ENCODE measurements around the gene TRPM3. TPM values are rescaled to one million over a fixed set of nuclear protein-coding genes. Genes with fewer than 3 reads are reported as not detected.

The TRPM3 gene
- polyA plus RNA-seq, 3 donors: not detected

- Histone ChIP-seq H4K20me1 (ENCODE audit: insufficient read depth, low read length) (no peaks in the 10 kb centered on the region), H2AFZ (ENCODE audit: insufficient read depth, low read depth, low read length, poor library complexity, severe bottlenecking) (no peak overlapping the region), H3K36me3 (replicated peaks in 1 of 2; ENCODE audit: control insufficient read depth in 1 of 2, insufficient read depth in 2 of 2, low read length in 2 of 2) (no peaks in the 10 kb centered on the region), H3K79me2 (ENCODE audit: insufficient read depth, low read length) (no peaks in the 10 kb centered on the region), H3K4me2 (replicated peaks; ENCODE audit: extremely low read depth, low read length, poor library complexity, severe bottlenecking) (no peak overlapping the region), H3K9me3 (replicated peaks in 1 of 2; ENCODE audit: control insufficient read depth in 1 of 2, insufficient read depth in 1 of 2, low read length in 2 of 2) (no peaks in the 10 kb centered on the region), H3K9ac (ENCODE audit: insufficient read depth, low read length, poor library complexity, severe bottlenecking) (no peak overlapping the region), H3K4me1 (ENCODE audit: control insufficient read depth in 1 of 2, insufficient read depth in 2 of 2, low read length in 2 of 2) (no peaks in the 10 kb centered on the region), H3K4me3 (replicated peaks in 1 of 3; ENCODE audit: low read depth in 2 of 3, low read length in 3 of 3) (no peak overlapping the region), H3K27me3 (ENCODE audit: control insufficient read depth in 2 of 2, insufficient read depth in 2 of 2, low read length in 2 of 2) (no peaks in the 10 kb centered on the region), H3K27ac (ENCODE audit: low read depth in 1 of 2, low read length in 2 of 2) (no peak overlapping the region)
- Mint-ChIP-seq H3K36me3 (no peaks in the 10 kb centered on the region), H3K9me3 (peaks cover 0 to 9% (median 3%) of the 10 kb centered on the region in 7 donors), H3K4me3 (no peak overlapping the region), H3K4me1 (no peaks in the 10 kb centered on the region), H3K27me3 (ENCODE audit: low read depth in 3 of 3) (peaks cover 0 to 4% (median 0%) of the 10 kb centered on the region in 3 donors), H3K27ac (no peak overlapping the region)
- no peak for DNase-seq
- WGBS (ENCODE audit: insufficient coverage): 51% methylated on average over 4 of the region's 4 CpGs
- intact Hi-C loops (cut with micrococcal nuclease): no loop called here
- TF ChIP-seq, protein P1, sequence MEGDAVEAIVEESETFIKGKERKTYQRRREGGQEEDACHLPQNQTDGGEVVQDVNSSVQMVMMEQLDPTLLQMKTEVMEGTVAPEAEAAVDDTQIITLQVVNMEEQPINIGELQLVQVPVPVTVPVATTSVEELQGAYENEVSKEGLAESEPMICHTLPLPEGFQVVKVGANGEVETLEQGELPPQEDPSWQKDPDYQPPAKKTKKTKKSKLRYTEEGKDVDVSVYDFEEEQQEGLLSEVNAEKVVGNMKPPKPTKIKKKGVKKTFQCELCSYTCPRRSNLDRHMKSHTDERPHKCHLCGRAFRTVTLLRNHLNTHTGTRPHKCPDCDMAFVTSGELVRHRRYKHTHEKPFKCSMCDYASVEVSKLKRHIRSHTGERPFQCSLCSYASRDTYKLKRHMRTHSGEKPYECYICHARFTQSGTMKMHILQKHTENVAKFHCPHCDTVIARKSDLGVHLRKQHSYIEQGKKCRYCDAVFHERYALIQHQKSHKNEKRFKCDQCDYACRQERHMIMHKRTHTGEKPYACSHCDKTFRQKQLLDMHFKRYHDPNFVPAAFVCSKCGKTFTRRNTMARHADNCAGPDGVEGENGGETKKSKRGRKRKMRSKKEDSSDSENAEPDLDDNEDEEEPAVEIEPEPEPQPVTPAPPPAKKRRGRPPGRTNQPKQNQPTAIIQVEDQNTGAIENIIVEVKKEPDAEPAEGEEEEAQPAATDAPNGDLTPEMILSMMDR (IDR thresholded peaks at IDR 0.05): no peak
Measured at GRCh38 chr9:70753311-70753710, 368.1 kb downstream of the TRPM3 start.

DNA sequence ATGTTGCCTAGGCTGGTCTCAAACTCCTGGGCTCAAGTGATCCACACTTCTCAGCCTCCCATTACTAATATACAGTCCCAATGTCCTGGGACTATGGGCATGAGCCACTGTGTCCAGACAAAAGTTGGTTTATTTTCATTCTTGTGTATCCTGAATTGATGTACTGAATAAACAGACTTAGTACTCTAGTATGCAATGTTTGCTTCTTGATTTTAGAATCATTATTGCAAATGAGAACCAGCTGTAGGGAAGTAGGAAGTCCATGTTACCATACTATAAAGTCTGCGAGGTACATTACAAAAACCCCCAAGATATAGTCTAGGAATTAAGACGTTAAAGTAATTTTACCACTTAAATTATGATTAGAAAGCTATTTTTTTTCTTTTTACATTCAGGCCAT lies 372.4 kb downstream of the TRPM3 start:
- H3K79me2 ChIP-seq (ENCODE audit: insufficient read depth, low read length): no peaks in the 10 kb centered on the region
- H3K36me3 Mint-ChIP-seq: no peaks in the 10 kb centered on the region
- H3K9ac ChIP-seq (ENCODE audit: insufficient read depth, low read length, poor library complexity, severe bottlenecking): no peak overlapping the region
- H3K4me3 Mint-ChIP-seq: no peak overlapping the region
- intact Hi-C loops (cut with micrococcal nuclease): no loop called here
- DNase-seq: no peak
- no peaks in the 10 kb centered on the region for H4K20me1 ChIP-seq (ENCODE audit: insufficient read depth, low read length)
- H2AFZ ChIP-seq (ENCODE audit: insufficient read depth, low read depth, low read length, poor library complexity, severe bottlenecking): no peak overlapping the region
- H3K27ac ChIP-seq (ENCODE audit: low read depth in 1 of 2, low read length in 2 of 2): no peak overlapping the region
- TF ChIP-seq, protein P1 (IDR thresholded peaks at IDR 0.05): no peak
- H3K36me3 ChIP-seq (replicated peaks in 1 of 2; ENCODE audit: control insufficient read depth in 1 of 2, insufficient read depth in 2 of 2, low read length in 2 of 2): no peaks in the 10 kb centered on the region
- no peaks in the 10 kb centered on the region for H3K27me3 ChIP-seq (ENCODE audit: control insufficient read depth in 2 of 2, insufficient read depth in 2 of 2, low read length in 2 of 2)
- no peaks in the 10 kb centered on the region for H3K4me1 ChIP-seq (ENCODE audit: control insufficient read depth in 1 of 2, insufficient read depth in 2 of 2, low read length in 2 of 2)
- H3K9me3 Mint-ChIP-seq: peaks cover 0 to 4% (median 0%) of the 10 kb centered on the region in 7 donors
- H3K27me3 Mint-ChIP-seq (ENCODE audit: low read depth in 3 of 3): peaks cover 0 to 1% (median 0%) of the 10 kb centered on the region in 3 donors
- no peaks in the 10 kb centered on the region for H3K9me3 ChIP-seq (replicated peaks in 1 of 2; ENCODE audit: control insufficient read depth in 1 of 2, insufficient read depth in 1 of 2, low read length in 2 of 2)
- no peak overlapping the region for H3K4me2 ChIP-seq (replicated peaks; ENCODE audit: extremely low read depth, low read length, poor library complexity, severe bottlenecking)
- H3K4me1 Mint-ChIP-seq: no peaks in the 10 kb centered on the region
- no peak overlapping the region for H3K4me3 ChIP-seq (replicated peaks in 1 of 3; ENCODE audit: low read depth in 2 of 3, low read length in 3 of 3)
- no CpG with 5 or more reads among the region's 2 CpGs for WGBS (ENCODE audit: insufficient coverage)
- no peak overlapping the region for H3K27ac Mint-ChIP-seq

Data from CD14-positive monocyte (primary cell).